Neural cell (in vitro differentiated cells): ENCODE data around the gene SCGB3A1. TPM values are rescaled to one million over a fixed set of nuclear protein-coding genes. Genes with fewer than 3 reads are reported as not detected.

ENCODE experiments used
- H2AFZ ChIP-seq: fragments of 200-600, 300-800 bp; sonication (generic), shearing (Covaris generic); 2 replicates; pipeline ENCODE4 v1.6.0; 2014; ENCODE audit warnings: low read depth, mild to moderate bottlenecking, antibody characterized with exemption, low read length, moderate library complexity
- H3F3A ChIP-seq: fragments of 200-600 bp; shearing (Covaris generic); 2 replicates; pipeline ENCODE4 v1.6.1; 2016; ENCODE audit warnings: mild to moderate bottlenecking, moderate library complexity, mixed read lengths, antibody characterized with exemption, low read length; ENCODE audit not compliant: insufficient read depth, poor library complexity, severe bottlenecking
- H3K27ac ChIP-seq: fragments of 200-600, 300-800 bp; sonication (generic), shearing (Covaris generic); 2 replicates; pipeline ENCODE4 v1.5.1; 2014; ENCODE audit warnings: mild to moderate bottlenecking, low read length, moderate library complexity
- H3K27me3 ChIP-seq: fragments of 300-800, 200-600 bp; sonication (generic), shearing (Covaris generic); 2 replicates; pipeline ENCODE4 v1.6.0; 2014; ENCODE audit warnings: mild to moderate bottlenecking, low read depth, low read length, moderate library complexity; ENCODE audit not compliant: insufficient read depth
- H3K36me3 ChIP-seq: fragments of 300-800, 200-600 bp; sonication (generic), shearing (Covaris generic); 2 replicates; pipeline ENCODE4 v1.5.1; 2014; ENCODE audit warnings: mild to moderate bottlenecking, antibody characterized with exemption, low read length, moderate library complexity; ENCODE audit not compliant: insufficient read depth
- H3K4me2 ChIP-seq: fragments of 300-800, 200-600 bp; sonication (generic), shearing (Covaris generic); 2 replicates; pipeline ENCODE4 v1.6.0; 2014; ENCODE audit warnings: mild to moderate bottlenecking, low read length
- H3K4me3 ChIP-seq: fragments of 300-800, 200-600 bp; sonication (generic), shearing (Covaris generic); 2 replicates; pipeline ENCODE4 v1.5.1; 2014; ENCODE audit warnings: mild to moderate bottlenecking, low read length, moderate library complexity
- H3K79me2 ChIP-seq: fragments of 200-600 bp; shearing (Covaris generic); replicated peaks from 2 replicates; pipeline ENCODE4 v1.6.0; 2014; ENCODE audit warnings: mild to moderate bottlenecking, low read length, moderate library complexity; ENCODE audit not compliant: insufficient read depth
- H3K9ac ChIP-seq: fragments of 300-800, 200-600 bp; sonication (generic), shearing (Covaris generic); 2 replicates; pipeline ENCODE4 v1.6.1; 2016; ENCODE audit warnings: mild to moderate bottlenecking, low read length, mixed read lengths
- H3K9me2 ChIP-seq: fragments of 200-600 bp; shearing (Covaris generic); 2 replicates; pipeline ENCODE4 v1.6.1; 2016; ENCODE audit warnings: mild to moderate bottlenecking, low read length, mixed read lengths; ENCODE audit not compliant: insufficient read depth
- H3K9me3 ChIP-seq: fragments of 200-600, 300-800 bp; sonication (generic), shearing (Covaris generic); 2 replicates; pipeline ENCODE4 v1.6.1; 2016; ENCODE audit warnings: mild to moderate bottlenecking, mixed run types, low read length, moderate library complexity, mixed read lengths
- H4K20me1 ChIP-seq: fragments of 200-600 bp; shearing (Covaris generic); 2 replicates; pipeline ENCODE4 v1.6.1; 2016; ENCODE audit warnings: mild to moderate bottlenecking, mixed run types; ENCODE audit not compliant: insufficient read depth
- EP300 ChIP-seq: fragments of 450-650 bp; conservative IDR thresholded peaks from 2 replicates; pipeline ENCODE4 v1.6.1; 2014; ENCODE audit warnings: antibody characterized with exemption, mild to moderate bottlenecking, moderate library complexity; ENCODE audit not compliant: poor library complexity, severe bottlenecking
- EZH2 ChIP-seq: fragments of 200-600, 300-800 bp; shearing (Covaris generic), sonication (generic); IDR thresholded peaks from 2 replicates; pipeline ENCODE4 v1.6.1; 2014; ENCODE audit warnings: antibody characterized with exemption, low read length, borderline replicate concordance, mild to moderate bottlenecking; ENCODE audit not compliant: insufficient read depth, poor library complexity, severe bottlenecking
- MXI1 ChIP-seq: fragments of 450-650 bp; conservative IDR thresholded peaks from 2 replicates; pipeline ENCODE4 v1.6.1; 2014; ENCODE audit warnings: antibody characterized with exemption, mild to moderate bottlenecking; ENCODE audit not compliant: poor library complexity, severe bottlenecking
- POLR2AphosphoS5 ChIP-seq: IDR thresholded peaks from 2 replicates; pipeline ENCODE4 v1.6.1; 2012
- RAD21 ChIP-seq: fragments of 450-650 bp; conservative IDR thresholded peaks from 2 replicates; pipeline ENCODE4 v1.6.1; 2014; ENCODE audit warnings: antibody characterized with exemption, mild to moderate bottlenecking, moderate library complexity
- REST ChIP-seq: IDR thresholded peaks from 2 replicates; pipeline ENCODE4 v1.6.1; 2012; ENCODE audit warnings: borderline replicate concordance
- SMC3 ChIP-seq: fragments of 450-650 bp; conservative IDR thresholded peaks from 2 replicates; pipeline ENCODE4 v1.6.1; 2014; ENCODE audit warnings: antibody characterized with exemption, mild to moderate bottlenecking, moderate library complexity; ENCODE audit not compliant: poor library complexity
- TAF1 ChIP-seq: IDR thresholded peaks from 2 replicates; pipeline ENCODE4 v1.6.1; 2012; ENCODE audit warnings: low read depth
- polyA plus RNA-seq: library from polyadenylated mRNA; depleted of rRNA; stranded (reverse); fragments of >200 nt; gene quantifications from 2 replicates; pipeline ENCODE4 v1.2.3, GENCODE V29; 2014
- TF ChIP-seq, protein P1 (sequence below): fragments of 450-650 bp; IDR thresholded peaks from 2 replicates; pipeline ENCODE4 v1.5.1; 2014; ENCODE audit warnings: antibody characterized with exemption, mild to moderate bottlenecking, moderate library complexity; ENCODE audit not compliant: poor library complexity, severe bottlenecking

The SCGB3A1 gene
- polyA plus RNA-seq, 1 donor from 2014 or later, result not detected

GRCh38 chr5:180632768-180633167 is 41.5 kb upstream of the SCGB3A1 start:
- Histone ChIP-seq H3K9me2 (no peaks in the 10 kb centered on the region), H3K9me3 (no peaks in the 10 kb centered on the region), H3F3A (no peaks in the 10 kb centered on the region), H3K9ac (no peak overlapping the region), H3K27ac (no peak overlapping the region), H3K27me3 (no peaks in the 10 kb centered on the region), H3K4me3 (no peak overlapping the region), H3K36me3 (no peaks in the 10 kb centered on the region), H3K4me2 (no peak overlapping the region), H4K20me1 (no peaks in the 10 kb centered on the region), H2AFZ (no peak overlapping the region), H3K79me2 (no peaks in the 10 kb centered on the region)
- no peak for TF ChIP-seq EP300
- no peak for TF ChIP-seq RAD21
- no peak for TF ChIP-seq TAF1
- TF ChIP-seq REST, result no peak
- TF ChIP-seq SMC3, result no peak
- no peak for TF ChIP-seq EZH2
- TF ChIP-seq POLR2AphosphoS5, result no peak
- TF ChIP-seq, protein P1, sequence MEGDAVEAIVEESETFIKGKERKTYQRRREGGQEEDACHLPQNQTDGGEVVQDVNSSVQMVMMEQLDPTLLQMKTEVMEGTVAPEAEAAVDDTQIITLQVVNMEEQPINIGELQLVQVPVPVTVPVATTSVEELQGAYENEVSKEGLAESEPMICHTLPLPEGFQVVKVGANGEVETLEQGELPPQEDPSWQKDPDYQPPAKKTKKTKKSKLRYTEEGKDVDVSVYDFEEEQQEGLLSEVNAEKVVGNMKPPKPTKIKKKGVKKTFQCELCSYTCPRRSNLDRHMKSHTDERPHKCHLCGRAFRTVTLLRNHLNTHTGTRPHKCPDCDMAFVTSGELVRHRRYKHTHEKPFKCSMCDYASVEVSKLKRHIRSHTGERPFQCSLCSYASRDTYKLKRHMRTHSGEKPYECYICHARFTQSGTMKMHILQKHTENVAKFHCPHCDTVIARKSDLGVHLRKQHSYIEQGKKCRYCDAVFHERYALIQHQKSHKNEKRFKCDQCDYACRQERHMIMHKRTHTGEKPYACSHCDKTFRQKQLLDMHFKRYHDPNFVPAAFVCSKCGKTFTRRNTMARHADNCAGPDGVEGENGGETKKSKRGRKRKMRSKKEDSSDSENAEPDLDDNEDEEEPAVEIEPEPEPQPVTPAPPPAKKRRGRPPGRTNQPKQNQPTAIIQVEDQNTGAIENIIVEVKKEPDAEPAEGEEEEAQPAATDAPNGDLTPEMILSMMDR, result no peak
- TF ChIP-seq MXI1, result no peak

DNA sequence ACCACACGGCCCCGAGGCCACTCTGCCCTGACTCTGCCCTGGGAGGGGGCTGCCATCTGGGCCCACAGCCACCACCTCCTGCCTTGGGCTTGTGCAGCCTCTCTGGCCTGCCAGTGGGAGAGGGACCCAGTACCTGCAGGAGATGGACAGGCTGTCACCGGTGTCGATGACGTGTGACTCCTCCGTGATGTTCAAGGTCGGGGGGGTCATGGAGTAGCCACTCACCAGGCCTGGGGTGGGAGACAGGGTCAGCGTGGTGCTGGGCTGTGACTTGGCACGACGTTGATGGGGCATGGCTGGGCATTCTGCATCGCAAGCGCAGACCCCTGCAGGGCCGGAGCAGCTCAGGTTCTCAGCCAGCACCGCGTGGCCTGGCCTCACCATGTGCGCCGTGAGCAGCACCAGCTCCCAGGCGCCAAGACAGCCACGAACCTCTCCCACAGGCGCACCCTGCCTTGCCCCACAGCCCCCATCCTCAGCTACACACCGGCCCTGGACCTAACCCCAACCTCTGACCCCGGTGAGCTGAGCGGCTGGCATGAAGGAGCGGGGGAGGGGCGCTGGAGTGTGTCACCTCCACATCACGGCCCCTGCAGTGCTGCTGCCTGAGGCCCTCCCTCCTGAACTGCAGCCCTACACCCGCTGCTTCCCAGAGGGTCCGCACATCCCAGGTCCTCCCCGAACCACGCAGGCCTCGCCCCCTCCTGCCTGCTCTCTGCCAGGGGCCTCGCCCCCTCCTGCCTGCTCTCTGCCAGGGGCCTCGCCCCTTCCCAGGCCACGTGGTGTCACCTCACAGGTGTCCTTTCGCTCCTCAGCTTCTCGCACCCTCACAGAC is 40.5 kb upstream of the SCGB3A1 start:
- Histone ChIP-seq H3K27ac (no peak overlapping the region), H3K27me3 (no peaks in the 10 kb centered on the region)

More for the DNA sequence above, 40.5 kb upstream of the SCGB3A1 start:
- no peaks in the 10 kb centered on the region for H3K79me2 ChIP-seq
- H3F3A ChIP-seq, result no peaks in the 10 kb centered on the region
- H3K9ac ChIP-seq, result no peak overlapping the region
- H3K9me3 ChIP-seq, result no peaks in the 10 kb centered on the region
- H4K20me1 ChIP-seq, result no peaks in the 10 kb centered on the region
- H3K36me3 ChIP-seq, result no peaks in the 10 kb centered on the region
- no peak for TF ChIP-seq TAF1
- TF ChIP-seq RAD21, result no peak
- no peak for TF ChIP-seq POLR2AphosphoS5
- TF ChIP-seq MXI1, result no peak
- TF ChIP-seq EP300, result no peak
- no peak for TF ChIP-seq REST
- TF ChIP-seq, protein P1, result no peak
- no peak for TF ChIP-seq EZH2
- no peak for TF ChIP-seq SMC3
- H3K4me2 ChIP-seq, result no peak overlapping the region
- H2AFZ ChIP-seq, result no peak overlapping the region
- H3K4me3 ChIP-seq, result no peak overlapping the region
- no peaks in the 10 kb centered on the region for H3K9me2 ChIP-seq
